K562 (cell line): Measurements from ENCODE around the gene HSD17B12. TPM values are rescaled to one million over a fixed set of nuclear protein-coding genes. Genes with fewer than 3 reads are reported as not detected.

Source experiments
- ATAC-seq: fragments of 200-7000 bp; cut with Tn5 transposase; 3 replicates; pipeline ENCODE4 v1.9.1; 2020; ENCODE audit warnings: moderate library complexity
- BruUV-seq: library from RNA; stranded (reverse); fragments of 400-500 nt; replicated peaks from 2 replicates; lab custom pipeline; 2021; lab: Mats Ljungman, UMichigan
- CTCF ChIA-PET: fragments of 300-600 bp; formaldehyde crosslinking; extraction: SDS; loops from one replicate; lab custom pipeline; 2021; ENCODE audit warnings: low intra/inter-chr PET ratio; lab: Yijun Ruan, JAX
- POLR2A ChIA-PET: fragments of 300-600, 350-650 bp; sonication (Branson Sonifier 250); formaldehyde crosslinking; extraction: SDS; loops from one replicate; lab custom pipeline; 2021; ENCODE audit warnings: antibody characterized with exemption, inconsistent platforms; lab: Yijun Ruan, JAX
- DNase-seq, 4 experiments: peaks; one replicate each; pipeline versions ENCODE4 v3.0.0 to v3.0.0-alpha.2; 2011 to 2018; ENCODE audit warnings: low spot score in 3 of 4, mixed read lengths in 3 of 4; ENCODE audit errors: extremely low read depth in 1 of 4
- FAIRE-seq: peaks from 2 replicates; lab custom pipeline; 2011; peaks lifted over from hg19 to GRCh38; lab: Jason Lieb, UNC
- H2AFZ ChIP-seq: 2 replicates; pipeline ENCODE4 v1.6.0; 2011; ENCODE audit warnings: low read depth, low read length, control low read depth, inconsistent platforms
- H3K27ac ChIP-seq: fragments of 200-600 bp; 3 replicates; pipeline ENCODE4 v1.8.0; 2011; ENCODE audit warnings: low read depth, mild to moderate bottlenecking, control low read depth, inconsistent platforms, low read length, moderate library complexity, mixed read lengths; ENCODE audit errors: extremely low read depth
- H3K27me3 ChIP-seq, 2 experiments: fragments of 300-600 bp in 1 of 2; 2 replicates in 1 of 2; 3 replicates in 1 of 2; pipeline versions ENCODE4 v1.6.0 to v1.8.0; 2011; ENCODE audit warnings: inconsistent platforms in 2 of 2, low read length in 2 of 2, mild to moderate bottlenecking in 1 of 2, mixed read lengths in 1 of 2, moderate library complexity in 1 of 2; ENCODE audit not compliant: control insufficient read depth in 2 of 2, insufficient read depth in 2 of 2
- H3K36me3 ChIP-seq: fragments of 300-600 bp; 3 replicates; pipeline ENCODE4 v1.8.0; 2011; ENCODE audit warnings: mild to moderate bottlenecking, low read length, inconsistent platforms; ENCODE audit not compliant: control insufficient read depth, insufficient read depth
- H3K4me1 ChIP-seq, 2 experiments: fragments of 200-600 bp in 1 of 2; replicated peaks in 1 of 2; 2 replicates in 1 of 2; 3 replicates in 1 of 2; pipeline versions ENCODE4 v1.5.1 to v1.8.0; 2011; ENCODE audit warnings: inconsistent platforms in 2 of 2, low read length in 2 of 2, mild to moderate bottlenecking in 1 of 2, mixed read lengths in 1 of 2, moderate library complexity in 1 of 2; ENCODE audit not compliant: control insufficient read depth in 2 of 2, insufficient read depth in 2 of 2
- H3K4me2 ChIP-seq: 2 replicates; pipeline ENCODE4 v1.6.1; 2011; ENCODE audit warnings: low read length, control low read depth, inconsistent platforms, mixed read lengths; ENCODE audit not compliant: insufficient read depth
- H3K4me3 ChIP-seq: fragments of 200-600 bp; sonication (generic), shearing (Covaris generic); 2 replicates; pipeline ENCODE4 v1.5.1; 2016; ENCODE audit warnings: control low read depth, inconsistent platforms
- H3K79me2 ChIP-seq: fragments of 200-600 bp; 3 replicates; pipeline ENCODE4 v1.8.0; 2011; ENCODE audit warnings: low read length, inconsistent platforms; ENCODE audit not compliant: control insufficient read depth, insufficient read depth
- H3K9ac ChIP-seq, 2 experiments: 2 replicates each; pipeline versions ENCODE4 v1.6.0 to v1.6.1; 2011; ENCODE audit warnings: low read depth in 2 of 2, low read length in 2 of 2, control low read depth in 1 of 2, inconsistent platforms in 1 of 2, mild to moderate bottlenecking in 1 of 2, mixed read lengths in 1 of 2; ENCODE audit not compliant: insufficient read depth in 1 of 2
- H3K9me1 ChIP-seq: one replicate; pipeline ENCODE4 v1.6.0; 2011; ENCODE audit warnings: inconsistent platforms, mild to moderate bottlenecking, low read length, moderate library complexity; ENCODE audit not compliant: control insufficient read depth, insufficient read depth
- H3K9me3 ChIP-seq: replicated peaks from 2 replicates; pipeline ENCODE4 v1.5.1; 2011; ENCODE audit warnings: low read depth, low read length, inconsistent platforms; ENCODE audit not compliant: control insufficient read depth, insufficient read depth
- H4K20me1 ChIP-seq: replicated peaks from 2 replicates; pipeline ENCODE4 v1.6.1; 2011; ENCODE audit warnings: low read length, inconsistent platforms, mixed read lengths; ENCODE audit not compliant: control insufficient read depth, insufficient read depth
- CHD4 ChIP-seq: fragments of 200-600 bp; sonication (generic); IDR thresholded peaks from 3 replicates; pipeline ENCODE4 v1.6.1; 2012; ENCODE audit warnings: low read depth, mild to moderate bottlenecking, mixed read lengths, low read length, inconsistent platforms; ENCODE audit not compliant: insufficient read depth, insufficient replicate concordance, poor library complexity, severe bottlenecking
- FIP1L1 ChIP-seq: fragments of 200-400 bp; formaldehyde crosslinking; IDR thresholded peaks from 2 replicates; pipeline ENCODE4 v1.6.1; 2018; ENCODE audit warnings: mild to moderate bottlenecking, low read depth, low read length; ENCODE audit not compliant: poor library complexity, severe bottlenecking
- MTF1 ChIP-seq: fragments of 250-450 bp; sonication (Bioruptor Pico); IDR thresholded peaks from 2 replicates; pipeline ENCODE4 v1.9.0; 2021; ENCODE audit warnings: moderate library complexity, mild to moderate bottlenecking, inconsistent platforms, borderline replicate concordance
- PHTF2 ChIP-seq: fragments of 250-450 bp; sonication (Bioruptor Pico); IDR thresholded peaks from 2 replicates; pipeline ENCODE4 v1.5.0; 2021; ENCODE audit warnings: mild to moderate bottlenecking
- PYGO2 ChIP-seq: fragments of 450-650 bp; IDR thresholded peaks from 2 replicates; pipeline ENCODE4 v1.6.1; 2016; ENCODE audit warnings: mild to moderate bottlenecking, missing genetic modification characterization, moderate library complexity, missing compliant biosample characterization
- SIN3A ChIP-seq, 2 experiments: fragments of 150-350 bp in 1 of 2; IDR thresholded peaks; 2 replicates each; pipeline ENCODE4 v1.6.1; 2011 to 2016; ENCODE audit warnings: borderline replicate concordance in 2 of 2, low read depth in 2 of 2, low read length in 2 of 2, mild to moderate bottlenecking in 2 of 2, moderate library complexity in 2 of 2; ENCODE audit not compliant: control insufficient read depth in 1 of 2
- XRCC3 ChIP-seq: fragments of 450-650 bp; IDR thresholded peaks from 2 replicates; pipeline ENCODE4 v1.6.1; 2017; ENCODE audit warnings: mild to moderate bottlenecking, moderate library complexity
- WGBS: fragments of 100-300 bp; shearing (Covaris generic); methylation state at CpG from one replicate; pipeline ENCODE4 v1.1.6; 2016; ENCODE audit warnings: low coverage, mixed read lengths; ENCODE audit not compliant: insufficient coverage; ENCODE audit errors: missing lambda C conversion rate; 5-methylcytosine and 5-hydroxymethylcytosine counted together
- in situ Hi-C: fragments of 300-500 bp; cut with MboI; formaldehyde crosslinking; loops from 4 replicates; pipeline ENCODE4 v1.15.0; 2018; ENCODE audit warnings: inconsistent platforms, mixed read lengths
- intact Hi-C: fragments of 100-400 bp; cut with micrococcal nuclease; formaldehyde crosslinking; loops from 2 replicates; pipeline ENCODE4 v1.14.2; 2022
- polyA plus RNA-seq, 8 experiments: library from polyadenylated mRNA; depleted of rRNA in 4 of 8; stranded (reverse) in 5 of 8; unstranded in 3 of 8; fragments of >200 nt; fragmentation: Nextera tagmentation in 2 of 8; fragmentation: Illumina TruSeq in 1 of 8; extraction: Ambion mirVana in 2 of 8; extraction: Trizol in 1 of 8; gene quantifications; 2 replicates each; pipeline versions ENCODE4 v1.2.1 to v1.2.3, GENCODE V29; 2011 to 2014; ENCODE audit warnings: inconsistent platforms in 1 of 8, missing spikeins in 1 of 8
- total RNA-seq, 7 experiments: library from RNA; depleted of rRNA in 6 of 7; stranded (reverse); fragments of >200 nt in 6 of 7; fragmentation: Illumina TruSeq in 2 of 7; extraction: Trizol in 2 of 7; gene quantifications; 2 replicates each; pipeline versions ENCODE4 v1.2.1 to v1.2.3, GENCODE V29; 2011 to 2021; ENCODE audit warnings: low replicate concordance in 1 of 7
- TF ChIP-seq, protein P1 (sequence below): fragments of 450-650 bp; formaldehyde crosslinking; IDR thresholded peaks from 2 replicates; pipeline ENCODE4 v1.4.0; 2020; ENCODE audit warnings: mild to moderate bottlenecking, moderate library complexity
- TF ChIP-seq, protein P2 (sequence below): fragments of 250-450 bp; sonication (Bioruptor Pico); IDR thresholded peaks from 2 replicates; pipeline ENCODE4 v1.4.0; 2020; ENCODE audit warnings: mild to moderate bottlenecking, moderate library complexity, borderline replicate concordance
- TF ChIP-seq, protein P3 (sequence below): sonication (generic); formaldehyde crosslinking; IDR thresholded peaks from 2 replicates; pipeline ENCODE4 v1.8.0; 2022; ENCODE audit warnings: missing genetic modification reagents, mild to moderate bottlenecking, borderline replicate concordance

Gene HSD17B12
- total and polyA plus RNA-seq, 9 of the 15 experiments (the other 6 are each of a cell fraction or from before 2014, with no cell fraction given): 9.1 to 34.5 (median 23.3) TPM

DNA sequence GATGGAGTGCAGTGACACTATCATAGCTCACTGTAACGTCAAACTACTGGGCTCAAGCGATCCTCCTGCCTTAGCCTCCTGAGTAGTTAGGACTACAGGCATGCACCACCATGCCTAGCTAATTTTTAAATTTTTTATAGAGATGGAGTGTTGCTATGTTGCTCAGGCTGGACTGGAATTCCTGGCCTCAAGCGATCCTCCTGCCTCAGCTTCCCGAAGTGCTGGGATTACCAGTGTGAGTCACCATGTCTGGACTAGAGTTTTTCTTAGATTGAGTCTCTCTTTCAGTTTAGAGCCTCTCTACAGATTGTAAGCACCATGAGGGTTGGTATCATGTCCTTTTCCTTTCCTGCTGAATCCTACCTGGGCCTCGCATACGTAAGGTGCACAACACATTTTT lies 142.8 kb downstream of the HSD17B12 start:
- Histone ChIP-seq H3K4me3 (no peak overlapping the region), H3K79me2 (no peaks in the 10 kb centered on the region), H3K27me3 (no peaks in the 10 kb centered on the region), H3K9me1 (no peaks in the 10 kb centered on the region), H3K36me3 (no peaks in the 10 kb centered on the region), H3K9me3 (no peaks in the 10 kb centered on the region), H3K9ac (no peak overlapping the region), H3K4me1 (no peaks in the 10 kb centered on the region), H2AFZ (no peak overlapping the region), H3K27ac (no peak overlapping the region), H4K20me1 (no peaks in the 10 kb centered on the region), H3K4me2 (no peak overlapping the region)
- TF ChIP-seq XRCC3 (no peak), FIP1L1 (no peak), MTF1 (CRISPR knock-in tag) (no peak), PHTF2 (CRISPR knock-in tag) (no peak), SIN3A (IDR thresholded peaks at IDR 0.05; ENCODE audit: borderline replicate concordance in 2 of 2, control insufficient read depth in 1 of 2, low read depth in 2 of 2, low read length in 2 of 2) (no peak), PYGO2 (tag) (no peak), CHD4 (no peak)
- TF ChIP-seq, protein P1, sequence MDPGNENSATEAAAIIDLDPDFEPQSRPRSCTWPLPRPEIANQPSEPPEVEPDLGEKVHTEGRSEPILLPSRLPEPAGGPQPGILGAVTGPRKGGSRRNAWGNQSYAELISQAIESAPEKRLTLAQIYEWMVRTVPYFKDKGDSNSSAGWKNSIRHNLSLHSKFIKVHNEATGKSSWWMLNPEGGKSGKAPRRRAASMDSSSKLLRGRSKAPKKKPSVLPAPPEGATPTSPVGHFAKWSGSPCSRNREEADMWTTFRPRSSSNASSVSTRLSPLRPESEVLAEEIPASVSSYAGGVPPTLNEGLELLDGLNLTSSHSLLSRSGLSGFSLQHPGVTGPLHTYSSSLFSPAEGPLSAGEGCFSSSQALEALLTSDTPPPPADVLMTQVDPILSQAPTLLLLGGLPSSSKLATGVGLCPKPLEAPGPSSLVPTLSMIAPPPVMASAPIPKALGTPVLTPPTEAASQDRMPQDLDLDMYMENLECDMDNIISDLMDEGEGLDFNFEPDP: no peak
- TF ChIP-seq, protein P2, sequence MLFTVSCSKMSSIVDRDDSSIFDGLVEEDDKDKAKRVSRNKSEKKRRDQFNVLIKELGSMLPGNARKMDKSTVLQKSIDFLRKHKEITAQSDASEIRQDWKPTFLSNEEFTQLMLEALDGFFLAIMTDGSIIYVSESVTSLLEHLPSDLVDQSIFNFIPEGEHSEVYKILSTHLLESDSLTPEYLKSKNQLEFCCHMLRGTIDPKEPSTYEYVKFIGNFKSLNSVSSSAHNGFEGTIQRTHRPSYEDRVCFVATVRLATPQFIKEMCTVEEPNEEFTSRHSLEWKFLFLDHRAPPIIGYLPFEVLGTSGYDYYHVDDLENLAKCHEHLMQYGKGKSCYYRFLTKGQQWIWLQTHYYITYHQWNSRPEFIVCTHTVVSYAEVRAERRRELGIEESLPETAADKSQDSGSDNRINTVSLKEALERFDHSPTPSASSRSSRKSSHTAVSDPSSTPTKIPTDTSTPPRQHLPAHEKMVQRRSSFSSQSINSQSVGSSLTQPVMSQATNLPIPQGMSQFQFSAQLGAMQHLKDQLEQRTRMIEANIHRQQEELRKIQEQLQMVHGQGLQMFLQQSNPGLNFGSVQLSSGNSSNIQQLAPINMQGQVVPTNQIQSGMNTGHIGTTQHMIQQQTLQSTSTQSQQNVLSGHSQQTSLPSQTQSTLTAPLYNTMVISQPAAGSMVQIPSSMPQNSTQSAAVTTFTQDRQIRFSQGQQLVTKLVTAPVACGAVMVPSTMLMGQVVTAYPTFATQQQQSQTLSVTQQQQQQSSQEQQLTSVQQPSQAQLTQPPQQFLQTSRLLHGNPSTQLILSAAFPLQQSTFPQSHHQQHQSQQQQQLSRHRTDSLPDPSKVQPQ: no peak
- TF ChIP-seq, protein P3, sequence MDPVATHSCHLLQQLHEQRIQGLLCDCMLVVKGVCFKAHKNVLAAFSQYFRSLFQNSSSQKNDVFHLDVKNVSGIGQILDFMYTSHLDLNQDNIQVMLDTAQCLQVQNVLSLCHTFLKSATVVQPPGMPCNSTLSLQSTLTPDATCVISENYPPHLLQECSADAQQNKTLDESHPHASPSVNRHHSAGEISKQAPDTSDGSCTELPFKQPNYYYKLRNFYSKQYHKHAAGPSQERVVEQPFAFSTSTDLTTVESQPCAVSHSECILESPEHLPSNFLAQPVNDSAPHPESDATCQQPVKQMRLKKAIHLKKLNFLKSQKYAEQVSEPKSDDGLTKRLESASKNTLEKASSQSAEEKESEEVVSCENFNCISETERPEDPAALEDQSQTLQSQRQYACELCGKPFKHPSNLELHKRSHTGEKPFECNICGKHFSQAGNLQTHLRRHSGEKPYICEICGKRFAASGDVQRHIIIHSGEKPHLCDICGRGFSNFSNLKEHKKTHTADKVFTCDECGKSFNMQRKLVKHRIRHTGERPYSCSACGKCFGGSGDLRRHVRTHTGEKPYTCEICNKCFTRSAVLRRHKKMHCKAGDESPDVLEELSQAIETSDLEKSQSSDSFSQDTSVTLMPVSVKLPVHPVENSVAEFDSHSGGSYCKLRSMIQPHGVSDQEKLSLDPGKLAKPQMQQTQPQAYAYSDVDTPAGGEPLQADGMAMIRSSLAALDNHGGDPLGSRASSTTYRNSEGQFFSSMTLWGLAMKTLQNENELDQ (CRISPR knock-in tag): no peak
- ATAC-seq (no peak), FAIRE-seq (no peak), DNase-seq (no peak)
- intact Hi-C loops: loop anchor here (10.0 kb wide), 1 partner anchor 121 kb away; the partner anchor contains the start of gene C11orf96
- no TSS peak for BruUV-seq
- WGBS: 14% methylated on average over 6 of the region's 6 CpGs
- CTCF ChIA-PET: no interaction called here
- in situ Hi-C loops: no loop called here
- POLR2A ChIA-PET: no interaction called here
